GM18498 (cell line): ENCODE measurements around the gene PROB1.
A peak's percentile ranks its signal among the peaks of the same experiment; 100 is the strongest.
"Not testable (repeated sequence)": the region's sequence is repeated elsewhere in the genome, so short reads cannot be mapped to it uniquely, and the experiment has no call there.

Source experiments
- ATAC-seq: cut with Tn5 transposase; IDR thresholded peaks from one replicate; pipeline ENCODE4 v1.9.1; 2021; ENCODE audit warnings: mild to moderate bottlenecking, moderate library complexity; ENCODE audit not compliant: unreplicated experiment

The PROB1 gene

GRCh38 chr5:139414581-139415130 is 19.8 kb upstream of the PROB1 start:
- ATAC-seq, result no peak

GRCh38 chr5:139413963-139414362 is 19.1 kb upstream of the PROB1 start:
- peak; percentile 74 for ATAC-seq

GRCh38 chr5:139413153-139413552 is 18.2 kb upstream of the PROB1 start:
- no peak for ATAC-seq

- ATAC-seq, result no peak
Measured at GRCh38 chr5:139410993-139411828, 16.3 kb upstream of the PROB1 start.

GRCh38 chr5:139410121-139410992 is 15.5 kb upstream of the PROB1 start:
- no peak for ATAC-seq

- ATAC-seq, result not testable (repeated sequence)
Measured at GRCh38 chr5:139409116-139409515, 14.2 kb upstream of the PROB1 start.

- no peak for ATAC-seq
Measured at GRCh38 chr5:139408191-139408590, 13.3 kb upstream of the PROB1 start.

- no peak for ATAC-seq
Measured at GRCh38 chr5:139407517-139407916, 12.6 kb upstream of the PROB1 start.

- no peak for ATAC-seq
Measured at GRCh38 chr5:139406963-139407362, 12.1 kb upstream of the PROB1 start.

- no peak for ATAC-seq
Measured at GRCh38 chr5:139404484-139404840, 9.6 kb upstream of the PROB1 start.

GRCh38 chr5:139403787-139404483 is 9.0 kb upstream of the PROB1 start, which contains the start of gene SPATA24:
SPATA24 (minus strand) TSS chr5:139404089; CDS start chr5:139404060, 29 bp downstream.
- peak; percentile 84 for ATAC-seq

GRCh38 chr5:139403418-139403786 is 8.5 kb upstream of the PROB1 start:
- no peak for ATAC-seq

GRCh38 chr5:139402561-139403158 is 7.8 kb upstream of the PROB1 start:
- no peak for ATAC-seq

GRCh38 chr5:139401546-139401945 is 6.6 kb upstream of the PROB1 start:
- no peak for ATAC-seq

- peak; percentile 29 for ATAC-seq
Measured at GRCh38 chr5:139399501-139400121, 4.7 kb upstream of the PROB1 start.

- no peak for ATAC-seq
Measured at GRCh38 chr5:139397921-139398320, 3.0 kb upstream of the PROB1 start.

GRCh38 chr5:139396691-139397090 is 1.8 kb upstream of the PROB1 start:
- no peak for ATAC-seq

- ATAC-seq, result no peak
Measured at GRCh38 chr5:139395844-139396640, 1.1 kb upstream of the PROB1 start.

- ATAC-seq, result no peak
Measured at GRCh38 chr5:139394123-139394653, 716 bp downstream of the PROB1 start.
